GM19468 (cell line): Measurements from ENCODE around the gene PGA5.
"Not testable (repeated sequence)": the region's sequence is repeated elsewhere in the genome, so short reads cannot be mapped to it uniquely, and the experiment has no call there.

Source experiments
- ATAC-seq: cut with Tn5 transposase; IDR thresholded peaks from one replicate; pipeline ENCODE4 v1.9.1; 2021; ENCODE audit warnings: mild to moderate bottlenecking, moderate library complexity, moderate number of reproducible peaks; ENCODE audit not compliant: unreplicated experiment; ENCODE audit errors: extremely low read depth

Gene PGA5

DNA sequence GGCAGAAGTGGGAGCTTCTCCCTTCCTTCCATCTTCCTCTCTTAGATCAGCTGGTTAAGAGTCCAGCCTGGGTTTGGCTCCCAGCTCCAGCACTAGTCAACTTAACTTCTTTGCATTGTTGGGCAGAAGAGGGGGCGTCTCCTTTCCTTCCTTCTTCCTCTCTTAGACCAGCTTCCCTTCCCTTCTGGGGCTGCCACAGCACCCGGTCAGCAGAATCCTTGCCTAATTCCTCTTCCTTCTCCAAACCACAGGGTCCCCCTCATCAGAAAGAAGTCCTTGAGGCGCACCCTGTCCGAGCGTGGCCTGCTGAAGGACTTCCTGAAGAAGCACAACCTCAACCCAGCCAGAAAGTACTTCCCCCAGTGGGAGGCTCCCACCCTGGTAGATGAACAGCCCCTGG, 18.3 kb upstream of the PGA5 start:
- ATAC-seq = not testable (repeated sequence)

- ATAC-seq = not testable (repeated sequence)
Observed at GRCh38 chr11:61226457-61227137, 14.4 kb upstream of the PGA5 start.

- ATAC-seq = not testable (repeated sequence)
Observed at GRCh38 chr11:61229458-61229857, 11.5 kb upstream of the PGA5 start.

GRCh38 chr11:61231033-61231432, 9.9 kb upstream of the PGA5 start:
- ATAC-seq = not testable (repeated sequence)

DNA sequence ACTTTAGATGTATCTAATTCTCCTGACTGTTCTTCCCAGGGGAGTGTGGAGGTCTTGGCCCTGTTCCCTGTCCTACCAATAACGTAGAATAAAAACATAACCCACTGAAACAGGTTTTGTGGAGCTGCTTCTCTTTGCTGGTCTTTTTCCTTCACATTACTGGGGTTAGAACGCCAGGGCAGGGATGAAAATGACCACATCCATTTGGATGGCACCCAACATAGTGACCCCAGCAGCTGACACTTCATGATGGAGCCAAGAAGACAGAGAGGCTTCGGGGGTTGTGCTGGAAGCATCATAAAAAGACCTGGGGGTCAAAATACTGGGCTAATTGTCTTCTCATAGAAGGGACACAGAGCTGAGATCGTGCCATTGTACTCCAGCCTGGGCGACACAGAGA, 9.4 kb upstream of the PGA5 start:
- not testable (repeated sequence) for ATAC-seq

GRCh38 chr11:61232548-61233145, 8.3 kb upstream of the PGA5 start:
- not testable (repeated sequence) for ATAC-seq

GRCh38 chr11:61237130-61237529, 3.8 kb upstream of the PGA5 start:
- not testable (repeated sequence) for ATAC-seq

- not testable (repeated sequence) for ATAC-seq
Observed at GRCh38 chr11:61240288-61240687, 687 bp upstream of the PGA5 start.

- not testable (repeated sequence) for ATAC-seq
Observed at GRCh38 chr11:61241526-61241925, 551 bp downstream of the PGA5 start.

GRCh38 chr11:61245284-61245964, 4.4 kb downstream of the PGA5 start:
- not testable (repeated sequence) for ATAC-seq

- not testable (repeated sequence) for ATAC-seq
Observed at GRCh38 chr11:61248071-61248470, 7.1 kb downstream of the PGA5 start.

- ATAC-seq = not testable (repeated sequence)
Observed at GRCh38 chr11:61249201-61249600, 8.2 kb downstream of the PGA5 start.

- not testable (repeated sequence) for ATAC-seq
Observed at GRCh38 chr11:61250796-61251765, 10.1 kb downstream of the PGA5 start.

DNA sequence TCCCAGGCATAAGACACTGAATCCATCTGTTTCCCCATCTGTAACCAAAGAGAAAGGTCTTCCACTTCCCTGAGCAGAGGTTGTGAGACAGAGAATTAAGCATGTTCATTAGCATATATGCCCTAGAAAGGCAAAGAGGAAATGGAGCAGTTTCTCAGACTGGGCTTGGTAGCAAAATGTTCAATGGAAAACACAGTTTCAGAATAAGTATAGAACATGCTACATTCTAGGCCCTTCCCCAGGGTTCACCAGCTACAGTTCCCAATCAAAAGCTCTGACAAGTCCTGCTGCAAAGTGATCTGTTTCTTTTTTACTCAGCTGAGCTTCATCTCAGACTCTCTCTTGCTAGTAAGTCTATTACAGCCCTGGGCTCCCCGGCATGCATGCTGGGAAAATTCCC, 11.4 kb downstream of the PGA5 start:
- not testable (repeated sequence) for ATAC-seq

- ATAC-seq = no peak
Observed at GRCh38 chr11:61254403-61255025, 13.5 kb downstream of the PGA5 start.

GRCh38 chr11:61256710-61257482, 15.9 kb downstream of the PGA5 start:
- ATAC-seq = no peak

GRCh38 chr11:61258546-61258945, 17.6 kb downstream of the PGA5 start:
- ATAC-seq = no peak

GRCh38 chr11:61259363-61259762, 18.4 kb downstream of the PGA5 start:
- no peak for ATAC-seq

DNA sequence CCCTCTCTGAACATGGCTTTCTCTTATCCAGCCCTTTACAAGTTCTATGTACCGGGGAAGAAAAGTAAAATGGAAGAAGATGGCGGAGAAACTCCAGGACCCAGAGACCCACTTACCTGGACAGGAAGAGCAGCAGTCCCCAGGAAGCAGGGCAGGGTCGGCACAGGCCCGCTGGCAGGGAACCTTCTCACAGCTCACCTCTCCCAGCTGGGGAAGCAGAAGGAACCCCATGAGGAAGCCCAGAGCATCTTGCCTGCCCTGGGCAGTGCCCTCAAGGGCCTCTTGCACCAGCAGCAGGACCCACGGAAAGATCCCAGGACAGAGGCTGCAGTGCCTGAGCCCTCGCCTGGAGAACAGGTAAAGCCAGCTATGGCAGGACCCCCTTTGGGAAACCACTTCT, 23.4 kb downstream of the PGA5 start:
- no peak for ATAC-seq
